Keratinocyte (primary cell): ENCODE measurements around the gene ATP11A. TPM values are rescaled to one million over a fixed set of nuclear protein-coding genes. Genes with fewer than 3 reads are reported as not detected.

ENCODE experiments used
- DNase-seq: peaks from one replicate; pipeline ENCODE4 v3.0.0-alpha.2; 2011; ENCODE audit warnings: low read depth, missing footprints, low spot score
- FAIRE-seq: peaks from 2 replicates; lab custom pipeline; 2011; peaks lifted over from hg19 to GRCh38; lab: Jason Lieb, UNC
- H2AFZ ChIP-seq: 2 replicates; pipeline ENCODE4 v1.6.0; 2012; ENCODE audit warnings: low read length, control low read depth, inconsistent platforms; ENCODE audit not compliant: control insufficient read depth
- H3K27ac ChIP-seq: 2 replicates; pipeline ENCODE4 v1.5.1; 2011; ENCODE audit warnings: low read length; ENCODE audit not compliant: control insufficient read depth, insufficient read depth
- H3K27me3 ChIP-seq: 3 replicates; pipeline ENCODE4 v1.6.0; 2011; ENCODE audit warnings: low read length; ENCODE audit not compliant: control insufficient read depth, insufficient read depth; ENCODE audit errors: extremely low read depth
- H3K36me3 ChIP-seq, 2 experiments: 2 replicates in 1 of 2; 3 replicates in 1 of 2; pipeline ENCODE4 v1.5.1; 2011; ENCODE audit warnings: low read length in 2 of 2, mild to moderate bottlenecking in 1 of 2; ENCODE audit not compliant: control insufficient read depth in 2 of 2, insufficient read depth in 2 of 2; ENCODE audit errors: extremely low read depth in 1 of 2
- H3K4me1 ChIP-seq: 3 replicates; pipeline ENCODE4 v1.5.1; 2011; ENCODE audit warnings: low read length; ENCODE audit not compliant: control insufficient read depth, insufficient read depth; ENCODE audit errors: extremely low read depth
- H3K4me2 ChIP-seq: 3 replicates; pipeline ENCODE4 v1.6.0; 2011; ENCODE audit warnings: low read depth, low read length; ENCODE audit not compliant: control insufficient read depth, insufficient read depth; ENCODE audit errors: extremely low read depth
- H3K4me3 ChIP-seq, 3 experiments: fragments of 200-600 bp in 1 of 3; sonication (generic) in 1 of 3; 2 replicates in 2 of 3; 3 replicates in 1 of 3; pipeline ENCODE4 v1.5.1; 2011 to 2016; ENCODE audit warnings: low read length in 3 of 3, mild to moderate bottlenecking in 3 of 3, control low read depth in 2 of 3, inconsistent platforms in 1 of 3, low read depth in 1 of 3, mixed read lengths in 1 of 3, mixed run types in 1 of 3, moderate library complexity in 1 of 3; ENCODE audit not compliant: control insufficient read depth in 2 of 3, insufficient read depth in 2 of 3; ENCODE audit errors: extremely low read depth in 1 of 3
- H3K79me2 ChIP-seq: 2 replicates; pipeline ENCODE4 v1.6.0; 2012; ENCODE audit warnings: low read length; ENCODE audit not compliant: control insufficient read depth, insufficient read depth
- H3K9ac ChIP-seq: 3 replicates; pipeline ENCODE4 v1.6.0; 2011; ENCODE audit warnings: low read length; ENCODE audit not compliant: control insufficient read depth, insufficient read depth; ENCODE audit errors: extremely low read depth
- H3K9me1 ChIP-seq: 3 replicates; pipeline ENCODE4 v1.6.0; 2011; ENCODE audit warnings: low read length; ENCODE audit not compliant: control insufficient read depth, insufficient read depth; ENCODE audit errors: extremely low read depth
- H3K9me3 ChIP-seq: 2 replicates; pipeline ENCODE4 v1.5.1; 2012; ENCODE audit warnings: low read depth, low read length; ENCODE audit not compliant: control insufficient read depth
- H4K20me1 ChIP-seq: 3 replicates; pipeline ENCODE4 v1.6.0; 2011; ENCODE audit warnings: low read length; ENCODE audit not compliant: control insufficient read depth, insufficient read depth; ENCODE audit errors: extremely low read depth
- CTCF ChIP-seq, 3 experiments: IDR thresholded peaks in 1 of 3; conservative IDR thresholded peaks in 1 of 3; optimal IDR thresholded peaks in 1 of 3; 2 replicates in 2 of 3; 3 replicates in 1 of 3; pipeline versions ENCODE3 to v1.5.1; 2011; ENCODE audit warnings: low read length in 3 of 3, mild to moderate bottlenecking in 3 of 3, moderate library complexity in 2 of 3, control low read depth in 1 of 3, inconsistent platforms in 1 of 3; ENCODE audit not compliant: insufficient read depth in 2 of 3; ENCODE audit errors: extremely low read depth in 1 of 3
- EZH2 ChIP-seq: IDR thresholded peaks from one replicate; pipeline ENCODE4 v1.6.1; 2012; ENCODE audit warnings: inconsistent platforms, mild to moderate bottlenecking, low read length, moderate library complexity
- dilution Hi-C: fragments of 300-500 bp; cut with MboI; formaldehyde crosslinking; loops from one replicate; pipeline ENCODE4 v1.7.0; 2020; ENCODE audit warnings: low sequenced_read_pairs; ENCODE audit not compliant: extremely low pct_ligation_motif_present
- polyA plus RNA-seq, 5 experiments: library from polyadenylated mRNA; depleted of rRNA in 3 of 5; stranded (reverse) in 3 of 5; stranded (forward) in 1 of 5; unstranded in 1 of 5; fragments of >200 nt; gene quantifications; 1 replicate in 1 of 5; 2 replicates in 3 of 5; 3 replicates in 1 of 5; pipeline versions ENCODE4 v1.2.1 to v1.2.3, GENCODE V29; 2011 to 2012; ENCODE audit warnings: missing spikeins in 2 of 5, low read depth in 1 of 5, low replicate concordance in 1 of 5

ATP11A gene
- polyA plus RNA-seq, 1 donor (not counting 4 experiments of a cell fraction or from before 2014, with no cell fraction given) = 4.3 TPM

- Histone ChIP-seq H3K79me2 (no peaks in the 10 kb centered on the region), H3K27ac (no peak overlapping the region), H3K9ac (no peak overlapping the region), H3K4me1 (peaks cover 5% of the 10 kb centered on the region), H3K4me2 (no peak overlapping the region), H3K27me3 (no peaks in the 10 kb centered on the region), H3K9me3 (no peaks in the 10 kb centered on the region), H3K36me3 (no peaks in the 10 kb centered on the region), H4K20me1 (no peaks in the 10 kb centered on the region), H3K9me1 (no peaks in the 10 kb centered on the region), H2AFZ (no peak overlapping the region), H3K4me3 (no peak overlapping the region)
- no peak for FAIRE-seq
- no peak for DNase-seq
- TF ChIP-seq CTCF (optimal IDR thresholded peaks at IDR 0.05 in 1 of 3, IDR thresholded peaks at IDR 0.05 in 1 of 3, conservative IDR thresholded peaks at IDR 0.05 in 1 of 3; ENCODE audit: extremely low read depth in 1 of 3, insufficient read depth in 2 of 3, low read length in 3 of 3) (no peak), EZH2 (no peak)
- dilution Hi-C loops = no loop called here
These were observed 92.1 kb downstream of the ATP11A start for GRCh38 chr13:112781881-112782361.

GRCh38 chr13:112782429-112783010, 92.7 kb downstream of the ATP11A start:
- Histone ChIP-seq H3K27me3 (no peaks in the 10 kb centered on the region), H2AFZ (no peak overlapping the region), H3K79me2 (no peaks in the 10 kb centered on the region), H3K9me1 (no peaks in the 10 kb centered on the region), H3K9me3 (no peaks in the 10 kb centered on the region), H3K9ac (no peak overlapping the region), H3K27ac (no peak overlapping the region), H3K4me1 (peaks cover 4% of the 10 kb centered on the region), H3K36me3 (no peaks in the 10 kb centered on the region), H4K20me1 (no peaks in the 10 kb centered on the region), H3K4me2 (no peak overlapping the region), H3K4me3 (no peak overlapping the region)
- FAIRE-seq (no peak), DNase-seq (no peak)
- dilution Hi-C loops = no loop called here
- TF ChIP-seq CTCF (optimal IDR thresholded peaks at IDR 0.05 in 1 of 3, IDR thresholded peaks at IDR 0.05 in 1 of 3, conservative IDR thresholded peaks at IDR 0.05 in 1 of 3; ENCODE audit: extremely low read depth in 1 of 3, insufficient read depth in 2 of 3, low read length in 3 of 3) = no peak
- no peak for TF ChIP-seq EZH2
